Measurements from ENCODE around the gene DSC2.
A peak's percentile ranks its signal among the peaks of the same experiment; 100 is the strongest.

DSC2 gene

DNA sequence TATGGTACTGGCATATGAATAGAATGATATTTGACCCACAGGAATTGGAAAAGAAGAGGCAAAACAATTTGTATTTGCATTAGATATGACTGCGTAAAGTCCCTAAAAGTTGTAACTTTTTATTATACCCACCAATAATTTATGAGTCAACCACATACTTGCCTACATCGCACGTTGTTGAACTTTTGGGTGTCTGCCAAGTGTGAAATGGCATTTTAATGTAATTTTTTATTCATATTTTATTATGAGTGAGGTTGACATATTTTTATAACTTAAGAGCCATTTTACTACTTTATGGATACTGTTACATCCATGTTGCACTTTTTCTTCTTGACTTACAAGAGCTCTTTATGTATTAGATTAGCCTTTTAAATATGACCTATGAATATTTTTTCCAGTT, 4.6 kb downstream of the DSC2 start:
- DNase-seq, result no peak

- DNase-seq, result no peak
Observed at GRCh38 chr18:31093880-31094279, 8.3 kb downstream of the DSC2 start.

DNA sequence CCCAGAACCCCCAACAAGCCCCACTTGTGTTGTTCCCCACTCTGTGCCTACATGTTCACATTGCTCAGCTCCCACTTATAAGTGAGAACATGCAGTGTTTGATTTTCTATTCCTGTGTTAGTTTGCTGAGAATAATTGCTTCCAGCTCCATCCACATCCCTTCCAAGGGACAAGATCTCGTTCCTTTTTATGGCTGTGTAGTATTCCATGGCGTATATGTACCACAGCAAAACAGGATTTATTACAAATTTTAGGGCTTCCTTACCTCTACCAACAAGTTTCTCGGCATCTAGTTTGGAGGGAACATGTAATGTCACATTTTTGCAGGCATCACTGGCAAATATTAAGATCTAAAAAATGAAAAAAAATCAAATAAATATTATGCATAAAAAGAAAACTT, 8.9 kb downstream of the DSC2 start:
- no peak for DNase-seq

DNA sequence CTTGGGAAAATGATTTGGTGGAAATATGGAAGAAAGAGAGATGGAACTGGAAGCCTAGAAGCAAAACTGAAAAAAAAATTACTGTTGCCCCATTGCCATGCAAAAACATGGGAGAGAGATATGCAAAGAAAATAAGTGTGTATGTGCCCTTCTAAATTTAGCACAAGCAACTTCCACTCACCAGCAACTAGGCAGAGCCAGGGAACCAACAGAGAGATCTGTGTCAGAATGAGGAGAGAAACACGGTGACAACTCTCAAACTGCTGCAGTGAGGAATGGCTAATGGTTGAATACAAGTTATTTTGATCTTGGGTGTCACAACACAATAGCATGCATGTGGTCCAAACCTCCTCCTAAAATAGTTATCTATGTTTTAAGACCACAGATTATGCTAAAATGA, 10.9 kb downstream of the DSC2 start:
- no peak for DNase-seq

GRCh38 chr18:31088532-31088931, 13.7 kb downstream of the DSC2 start:
- no peak for DNase-seq

DNA sequence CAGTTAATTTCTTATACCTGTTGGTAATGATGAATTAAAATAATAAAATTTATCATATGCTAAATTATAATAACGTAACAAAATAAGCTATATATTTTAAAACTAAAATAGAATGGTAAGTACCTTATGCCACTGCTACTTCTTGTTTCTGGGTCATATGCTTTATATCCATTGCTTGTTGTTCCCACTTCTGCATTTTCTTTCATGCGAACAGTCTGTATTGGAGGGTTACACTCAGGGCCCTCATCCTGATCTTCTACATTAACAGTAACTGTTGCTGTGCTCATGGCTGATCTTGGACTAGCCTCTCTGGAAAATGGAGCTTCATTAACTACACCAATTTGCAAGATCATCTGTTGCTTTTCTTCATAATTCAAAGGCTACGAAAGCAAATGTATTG, 22.2 kb downstream of the DSC2 start:
- no peak for DNase-seq

DNA sequence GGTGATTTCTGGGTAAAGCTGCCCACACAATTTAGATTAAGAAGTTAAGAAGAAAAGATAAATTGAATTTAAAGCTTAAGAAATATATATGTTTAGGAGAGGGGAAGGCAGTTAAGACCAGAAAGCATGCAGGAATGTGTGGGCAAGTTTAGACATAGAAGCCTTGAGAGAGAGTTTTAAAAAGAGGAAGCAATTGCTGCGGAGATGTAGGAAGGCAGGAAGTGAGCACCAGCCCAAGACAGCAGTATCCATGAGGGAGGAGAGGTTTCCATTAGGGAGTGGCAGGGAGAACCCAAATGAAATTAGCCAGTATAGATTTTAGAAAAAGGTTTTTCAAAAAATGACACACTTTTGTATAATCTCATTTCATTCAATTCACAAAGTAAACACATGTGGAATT, 24.3 kb downstream of the DSC2 start:
- DNase-seq, result no peak

- DNase-seq, result no peak
Observed at GRCh38 chr18:31072175-31072574, 30.0 kb downstream of the DSC2 start.

- DNase-seq, result no peak
Observed at GRCh38 chr18:31070206-31070605, 32.0 kb downstream of the DSC2 start.

DNA sequence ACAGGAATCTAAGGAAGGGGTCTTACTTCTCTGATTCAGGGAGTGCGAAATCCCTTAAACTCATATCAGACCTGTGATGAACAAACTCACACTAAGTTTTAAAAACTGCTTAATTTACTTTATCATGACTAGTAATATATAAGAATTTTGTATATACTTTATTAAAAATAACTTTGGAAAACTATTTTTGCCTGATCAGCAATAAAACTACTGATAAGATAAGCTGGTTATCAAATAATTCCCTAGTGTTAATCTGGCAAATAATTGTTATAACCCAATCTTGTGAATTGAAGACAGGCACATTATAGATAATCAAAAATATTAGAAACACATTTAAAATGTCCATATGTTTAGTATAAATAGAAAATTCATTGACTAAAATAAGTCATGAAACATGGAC, 36.0 kb downstream of the DSC2 start:
- no peak for DNase-seq

- no peak for DNase-seq
Observed at GRCh38 chr18:31065036-31065773, 37.0 kb downstream of the DSC2 start.

GRCh38 chr18:31064130-31064529, 38.1 kb downstream of the DSC2 start:
- no peak for DNase-seq

DNA sequence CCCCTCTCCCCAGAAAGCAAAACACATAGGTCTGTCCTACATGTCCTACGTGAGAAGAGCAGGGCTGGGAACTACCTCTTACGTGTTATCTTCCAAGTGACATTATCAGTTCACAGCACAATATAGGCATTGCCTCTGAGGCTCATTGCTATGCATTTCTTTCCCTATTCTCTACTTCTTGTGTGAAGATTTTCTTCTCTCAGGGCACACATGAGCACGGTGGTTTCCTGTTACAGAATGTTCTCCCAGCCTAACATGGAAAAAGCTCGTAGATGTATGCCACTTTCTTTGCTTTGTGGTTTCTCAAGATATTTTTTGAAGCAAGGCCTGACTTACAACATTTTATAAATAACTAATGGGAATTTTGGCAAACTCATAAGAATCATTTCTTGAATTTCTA, 40.3 kb downstream of the DSC2 start:
- DNase-seq, result no peak

DNA sequence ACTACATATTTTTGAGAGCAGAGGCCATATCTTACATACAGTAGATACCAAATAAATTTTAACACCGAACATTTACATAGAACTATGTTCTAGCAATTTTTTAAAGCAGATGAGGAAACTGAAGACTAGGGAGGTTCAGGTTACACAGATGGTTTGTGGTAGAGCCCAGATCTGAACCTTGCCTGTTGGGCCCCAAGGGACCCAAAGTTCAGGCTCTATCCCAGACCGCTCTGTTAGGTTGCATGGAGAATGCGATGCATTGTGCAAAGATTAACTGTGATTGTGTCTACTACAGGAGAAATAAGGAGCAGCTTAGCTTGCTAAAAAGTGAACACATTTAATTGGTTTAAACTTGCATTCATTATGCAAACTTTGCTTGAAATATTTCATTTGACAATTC, 43.3 kb downstream of the DSC2 start:
- DNase-seq, result no peak

GRCh38 chr18:31057917-31058316, 44.3 kb downstream of the DSC2 start:
- DNase-seq, result no peak

GRCh38 chr18:31057051-31057450, 45.2 kb downstream of the DSC2 start:
- no peak for DNase-seq

DNA sequence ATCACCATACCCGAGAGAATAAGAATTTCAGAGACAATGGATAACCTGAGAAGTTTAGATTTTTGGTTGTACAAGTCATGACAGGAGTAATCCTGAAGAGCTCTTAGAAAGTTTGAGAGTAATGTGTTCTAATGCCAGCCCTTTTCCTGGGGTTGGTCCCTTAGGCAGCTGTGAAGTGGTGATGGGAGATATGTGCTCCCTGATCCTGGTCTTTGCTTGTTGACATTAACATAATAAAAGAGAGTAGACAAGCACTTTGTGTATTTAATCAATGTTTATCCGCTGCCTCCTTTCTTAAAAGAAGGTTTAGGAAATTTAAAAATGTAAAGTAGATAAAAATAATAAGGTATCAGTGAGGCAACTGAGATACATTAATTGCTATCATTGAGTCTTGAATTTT, 45.9 kb downstream of the DSC2 start:
- no peak for DNase-seq

DNA sequence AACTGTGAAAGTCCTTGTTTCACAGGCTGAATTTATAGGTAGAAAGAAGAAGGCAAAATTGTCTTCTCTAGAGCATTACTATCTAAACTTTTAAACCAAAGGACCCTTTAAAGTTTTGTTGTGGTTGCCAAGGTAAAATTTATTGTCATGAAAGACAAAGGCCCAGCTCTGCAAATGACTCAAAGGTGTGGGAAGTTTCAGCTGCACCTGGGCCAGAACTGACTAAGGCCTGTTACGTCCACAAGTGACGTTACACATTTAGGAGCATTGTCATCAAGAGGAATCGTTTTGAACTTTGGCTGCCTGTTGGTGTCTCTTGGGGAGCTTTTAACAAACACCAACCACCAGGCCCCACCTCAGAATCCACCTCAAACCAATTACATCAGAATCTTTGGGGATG, 51.6 kb downstream of the DSC2 start:
- DNase-seq, result no peak

GRCh38 chr18:31049189-31049588, 53.0 kb downstream of the DSC2 start:
- peak; percentile 21 to 68 for DNase-seq

DNA sequence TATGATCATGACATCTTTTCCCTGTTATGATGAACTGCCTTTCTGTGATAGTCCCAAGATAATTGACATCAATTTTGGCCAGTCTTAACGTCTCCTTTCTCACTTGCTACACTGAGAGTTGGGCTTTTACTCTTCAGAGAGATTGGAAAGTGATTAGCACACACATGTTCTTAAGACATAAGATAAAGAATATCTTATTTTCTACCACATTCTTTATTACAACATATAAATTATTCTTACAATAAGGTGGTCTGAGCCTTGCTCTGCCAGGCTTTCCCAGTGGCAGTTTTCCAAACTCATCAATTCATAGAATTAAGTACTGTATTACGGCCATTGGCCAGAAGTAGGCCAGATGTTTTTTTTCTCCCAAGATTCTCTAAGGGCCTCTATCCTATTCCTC, 54.0 kb downstream of the DSC2 start:
- no peak for DNase-seq

DNA sequence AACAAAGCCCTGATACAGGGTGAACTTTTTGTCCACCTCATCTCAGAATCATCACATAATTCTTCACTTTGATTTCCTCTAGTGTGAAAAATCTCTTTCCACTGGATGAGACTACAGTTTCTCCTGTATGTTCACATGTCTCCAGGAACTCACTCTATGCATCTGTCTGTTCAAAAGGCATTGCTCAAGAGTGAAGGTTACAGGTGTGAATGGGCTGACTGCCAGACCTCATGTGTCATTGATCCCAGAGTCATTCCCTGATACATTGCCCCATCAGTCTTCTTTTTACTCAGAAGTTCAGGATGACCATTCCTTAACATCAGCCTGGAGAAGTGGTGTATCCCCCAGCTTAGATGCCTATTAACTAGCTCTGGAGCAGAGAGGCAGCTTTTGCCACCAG, 55.3 kb downstream of the DSC2 start:
- DNase-seq, result no peak

GRCh38 chr18:31045599-31045998, 56.6 kb downstream of the DSC2 start:
- no peak for DNase-seq

GRCh38 chr18:31044926-31045325, 57.3 kb downstream of the DSC2 start:
- DNase-seq, result no peak

- no peak for DNase-seq
Observed at GRCh38 chr18:31043709-31044108, 58.5 kb downstream of the DSC2 start.

GRCh38 chr18:31042406-31043181, 59.6 kb downstream of the DSC2 start, which contains the start of gene DSC3:
TSS of gene DSC3 (minus strand) at chr18:31042742. CDS start at chr18:31042660, 82 bp downstream.
- peak; percentile 54 to 59 for DNase-seq
